ENCODE data around the gene DCK. TPM values are rescaled to one million over a fixed set of nuclear protein-coding genes. Genes with fewer than 3 reads are reported as not detected.
"Not testable (repeated sequence)": the region's sequence is repeated elsewhere in the genome, so short reads cannot be mapped to it uniquely, and the experiment has no call there.

The DCK gene
- 10.3 TPM for total RNA-seq

GRCh38 chr4:70993181-70994068 is at the start of gene DCK:
Gene DCK, plus strand, starts transcription at chr4:70993649. Its CDS starts 187 bp downstream, at chr4:70993836.
- peak; percentile 90 for DNase-seq (ENCODE audit: low spot score)

DNA sequence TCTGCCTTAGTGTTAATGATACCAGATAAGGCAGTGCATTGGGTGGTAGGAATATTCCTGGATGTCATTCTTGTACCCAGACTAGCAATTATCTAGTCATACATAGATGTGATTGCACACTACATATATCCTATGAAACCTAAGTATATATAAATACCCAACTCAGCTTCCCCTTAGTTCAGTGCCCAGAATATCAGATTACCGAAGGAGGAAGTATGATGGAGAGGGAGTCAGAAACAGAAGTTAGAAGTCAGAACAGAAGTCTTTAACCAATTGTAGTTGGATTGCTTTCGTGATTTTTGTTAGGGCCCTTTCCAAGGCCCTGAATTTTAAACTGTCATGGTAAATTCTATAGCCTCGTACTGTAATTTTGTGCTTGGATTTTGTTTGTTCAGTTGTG is 48.4 kb upstream of the DCK start:
- no peak for DNase-seq (ENCODE audit: low spot score)

GRCh38 chr4:70945452-70946055 is 47.9 kb upstream of the DCK start:
- no peak for DNase-seq (ENCODE audit: low spot score)

DNA sequence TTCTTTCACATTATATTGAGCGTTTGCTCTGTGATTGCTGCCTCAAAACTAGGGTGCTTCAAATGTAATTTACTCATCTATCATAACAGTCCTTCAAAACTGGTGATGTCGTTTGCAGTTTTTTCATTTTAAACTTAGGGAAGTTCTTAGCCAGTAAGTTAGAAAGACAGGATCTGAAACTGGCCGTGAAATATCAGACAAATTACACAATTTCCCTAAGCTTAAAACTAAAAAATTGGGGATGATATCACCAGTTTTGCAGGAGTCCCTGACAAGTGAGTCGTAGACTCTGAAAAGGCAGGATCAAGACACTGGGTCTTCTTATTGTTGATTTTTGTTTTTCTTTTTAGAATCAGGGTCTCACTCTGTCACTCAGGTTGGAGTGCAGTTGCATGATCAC is 46.5 kb upstream of the DCK start:
- DNase-seq (ENCODE audit: low spot score), result no peak

- no peak for DNase-seq (ENCODE audit: low spot score)
These were observed 44.7 kb upstream of the DCK start for GRCh38 chr4:70948665-70949260.

DNA sequence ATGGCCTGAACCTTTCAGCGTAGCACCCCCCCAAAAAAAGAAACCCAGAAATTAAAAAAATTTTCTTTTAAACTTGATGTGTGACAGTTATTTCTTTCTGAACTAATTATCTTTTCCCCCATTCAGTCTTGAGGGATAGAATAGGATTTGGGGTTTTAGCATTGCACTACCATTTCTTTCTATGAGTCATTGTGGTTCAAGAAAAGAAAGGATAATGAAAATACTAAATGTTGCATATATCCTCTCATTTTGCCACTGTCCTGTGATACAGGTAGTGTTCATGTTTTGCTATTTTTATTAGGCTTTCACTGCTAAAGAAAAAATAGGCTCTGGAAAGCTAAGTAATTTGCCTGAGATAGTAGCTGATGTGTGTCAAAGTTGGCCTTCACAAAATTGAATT is 39.4 kb upstream of the DCK start:
- DNase-seq (ENCODE audit: low spot score), result no peak

DNA sequence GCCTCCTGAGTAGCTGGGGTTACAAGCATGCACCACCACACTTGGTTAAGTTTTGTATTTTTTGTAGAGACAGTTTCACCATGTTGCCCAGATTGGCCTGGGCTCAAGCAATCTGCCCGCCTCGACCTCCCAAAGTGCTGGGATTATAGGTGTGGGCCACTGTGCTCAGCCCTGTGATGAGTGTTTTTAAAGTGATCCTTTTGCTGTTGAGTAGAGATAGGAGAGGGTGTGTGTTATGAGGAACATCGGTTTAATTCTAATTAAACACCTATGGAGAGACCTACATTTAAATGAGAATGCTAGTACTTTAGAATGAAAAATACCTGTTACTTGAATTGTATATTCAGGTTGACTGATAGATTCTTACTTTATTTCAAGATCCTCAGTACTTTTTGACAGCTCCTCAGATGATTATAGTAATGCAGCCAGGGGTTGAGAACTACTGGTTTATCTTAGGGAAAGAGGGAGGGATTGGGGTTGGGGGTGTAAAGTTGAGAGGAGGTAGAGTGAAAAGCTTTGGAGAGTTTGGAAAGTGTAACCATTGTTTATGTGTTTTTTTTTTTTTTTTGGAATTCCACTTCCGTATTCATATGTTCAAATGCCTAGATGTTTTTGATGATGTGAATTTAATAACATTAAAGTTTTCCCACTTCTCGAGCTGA is 36.8 kb upstream of the DCK start:
- DNase-seq (ENCODE audit: low spot score), result no peak

DNA sequence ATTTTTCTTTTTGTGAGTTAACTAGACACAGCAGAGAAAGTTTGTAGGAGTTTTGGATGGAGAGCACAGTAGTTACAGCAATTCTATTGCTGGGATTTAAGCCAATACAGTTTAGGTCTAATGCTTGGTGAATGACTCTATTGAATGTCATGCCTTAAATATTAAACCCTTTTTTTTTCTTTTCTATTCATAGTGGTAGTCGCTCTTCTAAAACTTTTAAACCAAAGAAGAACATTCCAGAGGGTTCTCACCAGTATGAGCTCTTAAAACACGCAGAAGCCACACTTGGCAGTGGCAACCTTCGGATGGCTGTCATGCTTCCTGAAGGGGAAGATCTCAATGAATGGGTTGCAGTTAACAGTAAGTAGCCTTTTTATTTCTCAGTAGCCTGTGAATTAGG is 34.8 kb upstream of the DCK start:
- no peak for DNase-seq (ENCODE audit: low spot score)

DNA sequence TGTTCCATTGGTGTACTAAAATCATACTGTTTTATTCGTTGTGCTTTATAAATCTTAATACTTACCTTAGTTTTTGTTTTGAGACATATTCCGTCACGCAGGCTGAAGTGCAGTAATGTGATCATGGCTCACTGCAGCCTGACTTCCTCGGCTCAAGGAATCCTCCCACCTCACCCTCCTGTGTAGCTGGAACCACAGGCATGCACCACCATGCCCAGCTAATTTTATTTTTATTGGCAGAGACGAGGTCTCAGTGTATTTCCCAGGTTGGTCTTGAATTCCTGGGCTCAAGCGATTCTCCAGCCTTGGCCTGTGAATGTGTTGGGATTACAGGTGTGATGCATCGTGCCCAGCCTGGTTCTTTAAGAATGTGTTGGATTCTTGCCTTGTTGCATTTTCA is 24.4 kb upstream of the DCK start:
- no peak for DNase-seq (ENCODE audit: low spot score)

DNA sequence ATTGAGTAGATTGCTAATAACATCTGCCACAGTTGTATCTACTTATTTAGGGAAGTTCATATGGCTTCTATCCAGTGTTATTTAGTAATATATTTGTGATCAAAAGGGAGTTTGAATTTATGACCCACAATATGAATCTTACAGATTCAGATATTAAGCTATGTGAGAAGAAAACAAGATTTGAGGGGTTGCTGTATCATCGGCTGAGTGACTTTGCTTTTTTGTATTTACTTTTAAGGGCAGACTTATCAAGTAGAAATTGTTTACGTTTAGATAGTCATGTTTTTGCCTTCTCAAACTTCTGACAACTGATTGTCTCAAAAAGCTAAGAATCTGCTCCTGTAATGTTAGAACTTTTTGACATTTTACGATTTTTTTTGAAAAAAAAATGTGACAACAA is 17.2 kb upstream of the DCK start:
- no peak for DNase-seq (ENCODE audit: low spot score)

GRCh38 chr4:70979445-70980008 is 13.9 kb upstream of the DCK start:
- DNase-seq (ENCODE audit: low spot score), result no peak

DNA sequence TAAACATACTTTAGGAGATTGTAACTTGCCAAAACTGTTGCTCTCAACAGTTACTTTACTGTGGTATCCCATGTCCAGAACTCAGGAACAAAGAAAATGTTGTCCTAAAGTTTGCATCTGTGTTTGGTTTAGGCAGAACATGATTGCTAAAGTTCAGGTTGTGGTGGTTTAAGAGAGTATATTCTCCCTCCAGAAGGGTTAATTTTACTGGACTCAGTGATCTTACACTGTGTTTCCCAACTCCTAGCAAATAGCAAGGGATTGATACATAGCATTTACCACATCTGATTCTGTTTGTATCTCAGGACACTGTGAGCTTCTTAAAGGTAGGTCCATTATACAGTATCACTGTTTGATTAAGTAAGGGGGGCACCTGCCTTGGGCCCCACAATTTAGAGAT is 13.3 kb upstream of the DCK start:
- no peak for DNase-seq (ENCODE audit: low spot score)

DNA sequence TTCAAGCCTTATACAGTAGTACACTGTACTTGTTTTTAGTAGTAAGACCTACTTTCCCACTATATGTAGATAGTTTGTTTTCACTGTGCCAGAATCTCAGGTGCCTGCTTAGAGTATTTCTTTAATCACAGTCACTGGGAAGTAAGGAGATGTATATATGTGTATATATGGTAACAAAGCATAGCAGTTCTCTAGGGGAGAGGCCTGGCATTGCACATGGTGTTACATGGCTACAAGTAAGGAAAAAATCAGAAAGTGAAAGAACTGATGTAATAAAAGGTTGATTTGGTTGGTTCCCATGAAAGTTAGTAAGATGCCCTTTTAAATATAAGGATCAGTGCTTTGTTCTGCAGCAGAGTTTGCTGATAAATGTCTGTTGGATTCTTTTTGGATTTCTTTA is 9.3 kb upstream of the DCK start:
- no peak for DNase-seq (ENCODE audit: low spot score)

DNA sequence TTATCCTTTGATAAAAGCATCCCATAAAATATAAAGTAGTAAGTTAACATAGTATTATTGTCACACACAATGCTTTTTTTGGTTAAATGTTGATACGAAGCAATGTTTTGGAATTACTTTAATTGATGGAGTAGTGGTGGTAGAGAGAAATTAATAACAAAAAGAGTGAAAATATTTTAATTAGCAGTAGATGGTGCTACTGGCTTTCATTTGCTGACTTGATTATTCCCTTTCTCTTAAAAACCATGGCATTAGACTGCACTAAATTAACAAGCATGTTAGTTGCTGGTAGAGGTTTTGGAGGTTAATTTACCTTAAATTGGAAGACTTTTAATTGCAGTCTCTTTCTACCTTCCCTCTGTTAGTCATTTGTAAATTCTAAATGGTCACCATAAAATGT is 8.9 kb upstream of the DCK start:
- no peak for DNase-seq (ENCODE audit: low spot score)

- no peak for DNase-seq (ENCODE audit: low spot score)
These were observed 1.9 kb upstream of the DCK start for GRCh38 chr4:70991596-70991995.

GRCh38 chr4:70992391-70992881 is 1.0 kb upstream of the DCK start:
- no peak for DNase-seq (ENCODE audit: low spot score)

GRCh38 chr4:70994069-70994366 is 569 bp downstream of the DCK start:
- DNase-seq (ENCODE audit: low spot score), result no peak

GRCh38 chr4:70994387-70995099 is 1.1 kb downstream of the DCK start:
- DNase-seq (ENCODE audit: low spot score), result no peak

DNA sequence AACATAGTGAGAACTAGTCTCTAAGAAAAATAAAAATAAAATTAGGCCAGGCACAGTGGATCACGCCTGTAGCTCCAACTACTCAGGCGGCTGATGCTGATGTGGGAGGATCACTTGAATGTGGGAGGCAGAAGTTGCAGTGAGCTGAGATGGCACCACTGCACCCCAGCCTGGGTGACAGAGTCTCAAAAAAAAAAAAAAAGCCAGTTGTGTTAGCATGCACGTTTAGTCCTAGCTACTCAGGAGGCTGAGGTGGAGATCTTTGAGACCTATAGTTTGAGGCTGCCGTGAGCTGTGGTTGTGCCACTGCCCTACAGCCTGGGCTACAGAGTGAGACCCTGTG is 2.5 kb downstream of the DCK start:
- no peak for DNase-seq (ENCODE audit: low spot score)

DNA sequence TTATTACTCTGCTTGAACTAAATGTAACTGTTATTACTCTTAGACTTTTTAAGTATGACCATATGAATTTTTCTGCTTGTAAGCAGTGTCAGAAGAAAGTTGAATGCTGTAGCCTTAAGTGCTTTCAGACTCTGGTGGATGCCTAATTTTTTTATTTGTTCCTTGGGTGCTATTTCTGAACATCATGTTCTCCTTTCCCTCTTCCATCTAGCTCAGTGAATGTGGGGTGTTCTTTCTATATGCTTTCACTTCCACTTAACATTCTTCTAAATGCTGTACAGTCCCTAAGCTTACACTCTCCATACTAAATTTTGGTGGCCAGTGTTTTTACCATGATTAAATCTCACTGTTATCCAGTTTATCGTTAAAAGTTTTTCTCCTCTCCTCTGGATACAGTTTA is 3.6 kb downstream of the DCK start:
- no peak for DNase-seq (ENCODE audit: low spot score)

DNA sequence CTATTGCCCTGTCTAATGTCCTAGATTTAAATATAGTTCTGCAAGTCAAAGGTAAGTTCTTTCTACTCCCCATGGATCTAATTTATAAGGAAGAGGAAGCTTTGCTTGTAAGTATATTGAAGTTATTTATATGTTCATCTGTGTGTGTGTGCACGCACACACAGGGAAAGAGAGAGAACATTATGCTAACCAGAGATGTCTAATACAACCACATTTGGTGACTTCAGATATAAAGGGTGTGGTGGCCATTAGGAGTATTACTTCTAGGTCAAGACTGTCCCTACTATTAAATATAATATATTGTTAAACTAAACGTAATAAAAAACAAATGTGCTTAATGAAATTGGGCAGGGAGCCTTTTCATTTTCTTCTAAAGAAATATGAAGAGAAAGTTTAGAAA is 4.1 kb downstream of the DCK start:
- no peak for DNase-seq (ENCODE audit: low spot score)

GRCh38 chr4:70999639-71000038 is 6.2 kb downstream of the DCK start:
- not testable (repeated sequence) for DNase-seq (ENCODE audit: low spot score)
